Activated naive CD4-positive, alpha-beta T cell treated with anti-CD3 and anti-CD28 coated beads, Interleukin-2, amount 10 ng/mL, durations not matched to agents 7 days and 5 days (primary cell): ENCODE measurements around the gene TAP1.

Source experiments
- CTCF ChIA-PET: fragments of 350-600 bp; sonication (Branson Sonifier 250); formaldehyde crosslinking; loops from one replicate; lab custom pipeline; 2021; ENCODE audit warnings: antibody characterized with exemption; lab: Charles Lee
- DNase-seq: peaks from one replicate; pipeline ENCODE4 v3.0.0-alpha.2; 2020
- H3K27ac Mint-ChIP-seq: one replicate; pipeline ENCODE4 v1.8.0; 2021; ENCODE audit warnings: mild to moderate bottlenecking, moderate library complexity, mixed read lengths
- H3K27me3 Mint-ChIP-seq: one replicate; pipeline ENCODE4 v1.8.0; 2021; ENCODE audit warnings: mild to moderate bottlenecking, mixed read lengths
- H3K36me3 Mint-ChIP-seq: one replicate; pipeline ENCODE4 v1.8.0; 2021; ENCODE audit warnings: mixed read lengths
- H3K4me1 Mint-ChIP-seq: one replicate; pipeline ENCODE4 v1.8.0; 2021; ENCODE audit warnings: mixed read lengths
- H3K4me3 Mint-ChIP-seq: one replicate; pipeline ENCODE4 v1.8.0; 2021; ENCODE audit warnings: mild to moderate bottlenecking, moderate library complexity, mixed read lengths
- H3K9me3 Mint-ChIP-seq: one replicate; pipeline ENCODE4 v1.8.0; 2021; ENCODE audit warnings: mixed read lengths

TAP1 gene

DNA sequence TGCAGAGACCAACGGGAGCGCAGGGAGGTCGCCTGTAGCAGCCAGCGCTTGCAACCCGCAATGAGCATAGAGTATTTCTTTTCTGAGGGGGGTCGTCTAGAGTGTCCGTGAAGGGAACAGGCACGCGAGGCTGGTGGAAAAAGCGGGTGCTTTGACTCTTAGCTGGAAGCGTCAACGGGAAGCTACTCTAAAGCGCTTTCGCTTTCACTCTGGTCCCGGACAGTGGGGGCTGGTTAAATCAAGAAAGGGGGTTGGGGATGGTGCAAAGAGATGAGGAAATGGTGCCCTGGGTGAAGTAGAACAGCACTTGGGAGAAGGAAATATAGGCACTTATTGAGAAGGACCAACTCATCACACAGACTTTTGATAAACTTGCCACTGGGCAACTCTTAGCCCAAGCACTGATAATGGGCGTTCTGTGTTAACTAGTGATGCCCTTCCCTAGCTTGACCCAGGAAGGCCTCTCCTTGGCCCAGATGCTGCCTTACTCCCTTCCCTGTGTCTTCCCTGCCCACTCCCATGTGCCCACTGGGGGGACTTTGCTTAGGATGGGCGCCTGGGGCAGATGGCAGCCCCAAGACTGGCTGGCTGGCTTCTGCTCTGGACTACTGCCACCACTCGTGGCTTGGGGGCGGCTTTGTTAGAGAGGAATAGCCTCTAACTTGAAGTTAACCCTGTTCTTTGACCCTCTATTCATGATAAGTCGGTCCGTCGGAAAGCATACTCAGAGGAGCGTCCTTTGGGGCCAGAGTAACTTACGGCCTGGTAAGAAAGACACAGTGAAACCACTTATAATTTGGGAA lies 1.1 kb upstream of the TAP1 start:
- peaks cover 82% of the 10 kb centered on the region for H3K36me3 Mint-ChIP-seq
- no peaks in the 10 kb centered on the region for H3K27me3 Mint-ChIP-seq
- H3K4me1 Mint-ChIP-seq: peaks cover 65% of the 10 kb centered on the region
- peak; percentile 81 for DNase-seq
- H3K4me3 Mint-ChIP-seq: peak overlapping the region; percentile 96
- CTCF ChIA-PET: interaction anchor here (0.6 to 8.0 kb wide), 12 partner anchors 10 to 130 kb away, joined by 3 to 158 read pairs (median 5); partner anchors contain the start of genes HLA-DMA, PSMB8 and TAP2
- peak overlapping the region; percentile 99 for H3K27ac Mint-ChIP-seq
- no peaks in the 10 kb centered on the region for H3K9me3 Mint-ChIP-seq

DNA sequence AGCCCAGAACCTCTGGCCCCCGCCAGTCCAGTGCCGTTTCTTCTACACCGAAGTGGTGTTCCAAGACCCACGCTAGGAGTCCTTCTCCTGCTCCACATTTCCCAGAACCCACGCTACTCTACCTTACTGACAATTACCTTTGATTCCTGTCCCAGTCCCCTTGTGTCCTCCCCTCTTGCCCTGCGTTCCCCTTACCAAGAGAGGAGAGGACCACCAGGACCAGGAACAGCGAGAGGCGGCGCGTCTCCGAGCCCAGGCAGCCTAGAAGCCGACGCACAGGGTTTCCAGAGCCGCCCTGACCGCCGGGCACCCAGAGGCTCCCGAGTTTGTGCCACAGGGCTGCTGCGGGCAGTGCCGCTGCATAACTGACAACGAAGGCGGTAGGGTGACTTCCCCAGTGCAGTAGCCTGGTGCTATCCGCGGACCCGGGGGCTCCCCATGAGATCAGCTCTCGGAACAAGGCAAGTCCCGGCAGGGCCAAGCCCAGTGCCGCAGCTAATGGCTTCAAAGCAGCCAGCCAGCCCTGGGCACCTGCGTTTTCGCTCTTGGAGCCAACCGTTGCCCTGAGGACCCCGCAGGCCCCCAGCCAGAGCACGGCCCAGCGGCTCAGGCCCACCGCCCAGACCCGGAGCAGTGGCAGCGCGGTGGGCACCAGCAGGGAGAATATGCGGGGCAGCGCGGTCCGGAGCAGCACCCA lies 512 bp downstream of the TAP1 start:
- Mint-ChIP-seq H3K4me1 (peaks cover 64% of the 10 kb centered on the region), H3K4me3 (peak overlapping the region; percentile 96), H3K27ac (peak overlapping the region; percentile 99), H3K27me3 (no peaks in the 10 kb centered on the region), H3K36me3 (peaks cover 80% of the 10 kb centered on the region), H3K9me3 (no peaks in the 10 kb centered on the region)
- CTCF ChIA-PET: interaction anchor here (1.4 to 8.0 kb wide), 6 partner anchors 8 to 120 kb away, joined by 3 to 158 read pairs (median 35); partner anchors contain the start of genes PSMB8 and TAP2
- DNase-seq: peak; percentile 64

DNA sequence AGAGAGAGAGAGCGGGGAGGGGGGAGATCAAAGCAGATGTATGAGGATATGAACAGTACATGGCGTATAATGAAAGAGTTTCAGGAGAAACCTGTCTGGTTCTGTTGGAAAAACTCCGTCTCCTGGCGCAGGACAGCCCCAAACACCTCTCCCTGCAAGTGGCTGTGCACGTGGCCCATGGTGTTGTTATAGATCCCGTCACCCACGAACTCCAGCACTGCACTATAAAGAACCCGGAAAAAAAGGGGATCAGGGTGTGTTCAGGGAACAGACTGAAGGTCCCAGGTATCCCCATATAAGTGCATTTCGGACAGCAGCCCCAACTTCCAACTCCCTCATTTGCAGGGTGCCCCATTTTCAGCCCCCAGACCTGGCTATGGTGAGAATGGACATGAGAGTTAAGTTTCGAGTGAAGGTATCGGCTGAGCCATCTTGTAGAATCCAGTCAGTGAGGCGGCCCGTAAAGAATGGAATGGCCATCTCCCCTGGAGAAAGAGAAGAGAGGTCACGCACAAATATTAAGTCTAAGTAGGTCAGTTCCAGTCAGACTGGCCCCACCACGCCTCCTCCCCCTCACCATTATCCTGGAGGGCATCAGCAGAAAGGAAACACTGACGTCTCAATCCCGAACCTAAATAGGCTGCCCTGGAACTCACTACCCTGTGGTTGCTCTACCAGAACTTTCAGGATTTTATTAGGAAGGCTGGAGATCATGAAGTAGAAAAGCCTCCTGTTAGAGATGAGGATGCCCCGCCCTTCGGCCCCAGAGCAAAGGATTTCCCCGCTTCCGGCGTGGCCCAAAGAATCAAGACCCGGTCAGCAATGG lies 1.3 kb downstream of the TAP1 start:
- H3K36me3 Mint-ChIP-seq: peaks cover 80% of the 10 kb centered on the region
- no peaks in the 10 kb centered on the region for H3K9me3 Mint-ChIP-seq
- DNase-seq: peak; percentile 60
- peaks cover 64% of the 10 kb centered on the region for H3K4me1 Mint-ChIP-seq
- H3K27me3 Mint-ChIP-seq: no peaks in the 10 kb centered on the region
- CTCF ChIA-PET: interaction anchor here (1.3 to 8.0 kb wide), 4 partner anchors 7 to 21 kb away, joined by 3 to 158 read pairs (median 26); partner anchors contain the start of genes PSMB8 and TAP2
- H3K4me3 Mint-ChIP-seq: peak overlapping the region; percentile 96
- H3K27ac Mint-ChIP-seq: peak overlapping the region; percentile 99

DNA sequence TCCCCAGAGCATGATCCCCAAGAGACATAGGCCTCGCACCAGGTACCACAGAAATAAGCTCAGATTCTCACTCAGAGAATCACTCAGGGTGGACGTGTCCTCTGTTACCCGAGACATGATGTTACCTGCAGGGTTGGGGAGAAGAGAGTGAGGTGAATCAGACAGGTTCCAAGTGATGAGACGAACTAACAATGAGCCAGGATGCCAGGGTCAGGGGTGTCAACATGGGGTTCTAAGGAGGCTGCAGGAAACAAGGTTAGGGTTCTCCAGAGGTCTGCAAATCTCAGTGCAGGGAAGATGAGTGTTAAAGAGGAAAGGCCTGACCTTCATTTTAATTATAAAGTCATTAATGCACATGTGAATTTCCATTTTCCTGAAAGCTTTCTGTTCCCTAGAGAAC lies 2.5 kb downstream of the TAP1 start:
- H3K4me1 Mint-ChIP-seq: peaks cover 65% of the 10 kb centered on the region
- H3K9me3 Mint-ChIP-seq: no peaks in the 10 kb centered on the region
- H3K4me3 Mint-ChIP-seq: peak overlapping the region; percentile 96
- H3K27me3 Mint-ChIP-seq: no peaks in the 10 kb centered on the region
- peak overlapping the region; percentile 99 for H3K27ac Mint-ChIP-seq
- DNase-seq: no peak
- CTCF ChIA-PET: interaction anchor here (1.3 to 2.6 kb wide), 2 partner anchors 12 to 17 kb away, joined by 6 to 17 read pairs; partner anchors contain the start of gene TAP2
- H3K36me3 Mint-ChIP-seq: peaks cover 84% of the 10 kb centered on the region

DNA sequence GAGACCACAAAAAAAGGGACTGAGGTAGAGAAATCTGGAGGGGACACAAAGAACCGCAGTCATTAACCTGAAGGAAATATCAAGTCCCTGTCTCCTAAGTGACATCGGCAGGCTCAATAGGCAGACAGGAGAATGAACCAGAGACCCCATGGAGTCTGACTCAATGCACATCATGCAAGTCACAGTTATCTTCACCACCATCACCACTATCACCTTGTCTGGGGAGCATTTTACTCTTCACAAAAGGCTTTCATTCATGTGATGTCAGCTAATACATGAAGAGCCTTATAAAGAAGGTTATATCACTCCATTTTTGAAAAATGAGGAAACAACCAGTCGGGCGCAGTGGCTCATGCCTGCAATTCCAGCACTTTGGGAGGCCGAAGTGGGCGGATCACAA lies 4.4 kb downstream of the TAP1 start:
- Mint-ChIP-seq H3K27ac (peak overlapping the region; percentile 77), H3K4me1 (peaks cover 67% of the 10 kb centered on the region), H3K9me3 (no peaks in the 10 kb centered on the region), H3K4me3 (peak overlapping the region; percentile 98), H3K27me3 (no peaks in the 10 kb centered on the region), H3K36me3 (peaks cover 83% of the 10 kb centered on the region)
- DNase-seq: no peak
- CTCF ChIA-PET: interaction anchor here (1.4 to 2.6 kb wide), 2 partner anchors 10 to 19 kb away, joined by 6 to 17 read pairs; partner anchors contain the start of gene TAP2

DNA sequence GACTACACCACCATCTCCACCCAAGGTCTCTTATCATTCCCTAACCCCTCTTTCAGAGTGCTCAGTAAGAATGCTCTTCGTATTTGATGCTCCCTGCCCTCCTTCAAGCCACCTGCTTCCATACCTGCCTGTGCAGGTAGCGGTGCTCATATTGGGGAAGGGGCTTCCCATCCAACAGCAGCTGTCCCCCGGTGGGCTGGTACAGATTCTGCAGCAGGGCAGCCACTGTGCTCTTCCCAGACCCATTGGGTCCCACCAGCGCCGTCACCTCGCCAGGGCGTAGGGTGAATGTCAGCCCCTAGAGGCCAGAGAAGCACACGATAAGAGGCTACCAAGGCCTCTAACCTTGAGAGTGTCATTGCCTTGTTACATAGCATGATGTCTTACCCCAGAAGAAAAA lies 5.7 kb downstream of the TAP1 start:
- no peak for DNase-seq
- Mint-ChIP-seq H3K27ac (peak overlapping the region; percentile 77), H3K4me1 (peaks cover 71% of the 10 kb centered on the region), H3K36me3 (peaks cover 89% of the 10 kb centered on the region), H3K27me3 (no peaks in the 10 kb centered on the region), H3K4me3 (peak overlapping the region; percentile 98), H3K9me3 (no peaks in the 10 kb centered on the region)
- CTCF ChIA-PET: interaction anchor here (0.6 kb wide), 1 partner anchor 20 kb away, joined by 3 read pairs; no protein-coding TSS in a partner anchor

DNA sequence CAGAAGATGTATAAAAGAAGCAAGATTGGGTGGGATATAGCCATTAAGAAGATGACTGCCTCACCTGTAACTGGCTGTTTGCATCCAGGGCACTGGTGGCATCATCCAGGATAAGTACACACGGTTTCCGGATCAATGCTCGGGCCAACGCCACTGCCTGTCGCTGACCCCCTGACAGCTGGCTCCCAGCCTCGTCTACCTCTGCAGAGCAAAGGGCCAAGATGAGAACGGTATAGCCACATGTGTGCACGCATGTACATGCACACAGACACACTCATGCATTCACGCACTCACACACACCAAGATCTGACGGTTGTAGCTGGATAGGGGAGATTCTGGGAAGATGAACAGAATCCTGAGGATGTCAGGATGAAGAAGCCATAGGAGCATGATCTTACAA lies 6.5 kb downstream of the TAP1 start:
- peaks cover 89% of the 10 kb centered on the region for H3K36me3 Mint-ChIP-seq
- peak overlapping the region; percentile 71 for H3K27ac Mint-ChIP-seq
- no peaks in the 10 kb centered on the region for H3K9me3 Mint-ChIP-seq
- no peaks in the 10 kb centered on the region for H3K27me3 Mint-ChIP-seq
- H3K4me3 Mint-ChIP-seq: peak overlapping the region; percentile 98
- no peak for DNase-seq
- H3K4me1 Mint-ChIP-seq: peaks cover 77% of the 10 kb centered on the region
- CTCF ChIA-PET: no interaction called here

DNA sequence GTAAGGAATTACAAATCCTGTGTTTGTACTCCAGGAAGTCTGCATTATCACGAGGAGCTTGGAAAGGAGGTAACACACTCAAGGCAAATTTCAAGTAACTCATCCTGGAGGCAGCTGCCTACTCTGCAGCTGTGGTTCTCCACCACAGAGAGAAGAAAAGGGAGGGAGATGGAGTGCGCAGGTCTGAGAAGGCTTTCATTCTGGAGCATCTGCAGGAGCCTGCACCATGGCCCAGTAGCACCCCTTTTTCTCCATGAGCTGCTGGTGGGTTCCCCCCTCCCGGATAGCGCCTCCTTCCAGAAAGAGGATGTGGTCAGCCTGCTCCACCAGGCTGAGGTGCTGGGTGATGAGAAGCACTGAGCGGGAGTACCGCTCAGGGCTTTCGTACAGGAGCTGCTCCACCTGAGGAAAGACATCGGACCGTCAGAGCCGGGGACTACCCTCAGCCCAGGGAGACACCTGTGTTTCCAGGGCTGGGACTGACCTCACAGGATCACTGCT lies 8.1 kb downstream of the TAP1 start:
- Mint-ChIP-seq H3K9me3 (no peaks in the 10 kb centered on the region), H3K36me3 (peaks cover 89% of the 10 kb centered on the region), H3K4me3 (peak overlapping the region; percentile 98), H3K27ac (peak overlapping the region; percentile 100), H3K4me1 (peaks cover 78% of the 10 kb centered on the region), H3K27me3 (no peaks in the 10 kb centered on the region)
- CTCF ChIA-PET: interaction anchor here (0.8 to 3.1 kb wide), 7 partner anchors 9 to 139 kb away, joined by 3 to 46 read pairs (median 4); partner anchors contain the start of genes HLA-DMA, PSMB9 and TAP1
- DNase-seq: peak; percentile 69

DNA sequence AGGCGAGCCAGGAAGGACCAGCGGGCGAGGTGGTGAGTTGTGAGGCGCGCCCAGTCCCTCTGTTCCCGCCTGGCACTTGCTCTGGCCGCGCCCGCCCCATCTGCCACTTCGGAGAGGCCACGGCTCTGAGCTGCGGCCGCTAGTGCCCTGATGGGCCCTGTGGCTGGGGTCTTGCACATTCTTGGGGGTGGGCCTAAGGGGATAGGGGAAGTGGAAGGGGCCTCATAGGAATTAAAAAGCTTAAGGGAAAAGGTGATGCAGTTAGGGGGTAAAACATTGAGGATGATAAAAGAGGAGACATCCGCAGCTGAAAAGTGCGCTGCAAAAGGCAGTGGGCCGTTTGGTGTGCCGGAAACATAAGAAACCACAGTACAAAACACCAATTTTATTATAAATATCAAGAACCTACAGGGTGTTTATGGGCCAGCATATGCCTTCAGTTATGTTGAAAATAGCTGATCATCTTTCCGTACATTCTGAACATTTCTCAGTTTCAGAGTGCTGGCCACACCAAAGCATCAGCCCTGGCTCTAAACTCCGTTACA lies 8.6 kb downstream of the TAP1 start:
- H3K36me3 Mint-ChIP-seq: peaks cover 89% of the 10 kb centered on the region
- CTCF ChIA-PET: interaction anchor here (0.8 to 3.1 kb wide), 7 partner anchors 10 to 140 kb away, joined by 3 to 46 read pairs (median 4); partner anchors contain the start of genes HLA-DMA, PSMB9 and TAP1
- peak overlapping the region; percentile 98 for H3K4me3 Mint-ChIP-seq
- DNase-seq: no peak
- H3K27ac Mint-ChIP-seq: peak overlapping the region; percentile 100
- no peaks in the 10 kb centered on the region for H3K27me3 Mint-ChIP-seq
- H3K4me1 Mint-ChIP-seq: peaks cover 78% of the 10 kb centered on the region
- H3K9me3 Mint-ChIP-seq: no peaks in the 10 kb centered on the region

DNA sequence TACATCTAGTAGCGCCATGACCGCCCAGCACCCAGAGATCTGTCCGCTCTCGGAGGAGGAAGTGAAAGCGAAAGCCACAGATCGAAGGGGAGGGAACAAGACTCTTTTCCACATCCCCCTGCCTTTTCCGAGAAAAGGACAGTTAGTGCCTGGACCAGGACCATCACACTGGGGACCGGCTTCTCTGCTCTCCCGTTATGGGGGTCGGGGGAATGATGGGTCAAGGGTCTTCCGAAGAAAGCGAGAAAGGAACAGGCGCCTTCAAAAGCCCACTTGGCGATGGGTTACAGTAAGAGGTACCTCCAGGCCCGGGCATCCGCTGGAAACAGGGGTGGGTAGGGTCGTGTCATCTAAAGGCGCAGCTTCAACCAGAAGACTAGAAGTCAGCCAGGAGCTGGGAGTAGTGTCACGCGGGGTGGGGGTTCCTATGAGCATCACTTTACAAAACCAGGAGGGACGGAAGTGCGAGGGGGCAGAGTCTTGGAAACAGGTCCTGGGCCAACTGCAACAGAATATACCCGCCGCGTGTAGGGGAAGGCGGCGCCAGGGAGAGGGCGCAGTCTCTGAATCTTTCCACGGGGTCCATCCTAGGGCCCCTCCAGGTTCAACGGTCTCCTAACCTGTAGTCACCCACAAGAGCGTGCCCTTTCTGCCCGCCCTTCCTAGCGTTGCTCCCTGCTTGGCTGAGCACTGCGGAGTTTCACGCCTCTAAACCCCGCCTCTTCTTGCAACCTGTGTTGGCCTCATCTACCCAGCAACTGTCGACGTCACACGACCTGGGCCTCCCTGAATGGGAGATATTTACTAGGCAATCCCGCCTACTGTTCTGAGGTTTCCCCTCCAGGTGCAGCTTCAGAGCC lies 9.3 kb downstream of the TAP1 start, which contains the start of gene PSMB8:
TSS of gene PSMB8 (minus strand) at position 69 of the 860 bp plus-strand sequence. CDS start at position 18, 51 bp downstream.
- H3K4me3 Mint-ChIP-seq: peak within 1 kb of the TSS; percentile 98
- H3K27ac Mint-ChIP-seq: peak within 1 kb of the TSS; percentile 100
- CTCF ChIA-PET: interaction anchor here (2.9 to 3.1 kb wide), 2 partner anchors 10 to 24 kb away, joined by 20 to 46 read pairs; partner anchors contain the start of genes PSMB9 and TAP1
- no peaks in the 10 kb centered on the region for H3K27me3 Mint-ChIP-seq
- H3K36me3 Mint-ChIP-seq: peaks cover 85% of the 10 kb centered on the region
- peaks cover 80% of the 10 kb centered on the region for H3K4me1 Mint-ChIP-seq
- no peaks in the 10 kb centered on the region for H3K9me3 Mint-ChIP-seq
- DNase-seq: peak; percentile 99

DNA sequence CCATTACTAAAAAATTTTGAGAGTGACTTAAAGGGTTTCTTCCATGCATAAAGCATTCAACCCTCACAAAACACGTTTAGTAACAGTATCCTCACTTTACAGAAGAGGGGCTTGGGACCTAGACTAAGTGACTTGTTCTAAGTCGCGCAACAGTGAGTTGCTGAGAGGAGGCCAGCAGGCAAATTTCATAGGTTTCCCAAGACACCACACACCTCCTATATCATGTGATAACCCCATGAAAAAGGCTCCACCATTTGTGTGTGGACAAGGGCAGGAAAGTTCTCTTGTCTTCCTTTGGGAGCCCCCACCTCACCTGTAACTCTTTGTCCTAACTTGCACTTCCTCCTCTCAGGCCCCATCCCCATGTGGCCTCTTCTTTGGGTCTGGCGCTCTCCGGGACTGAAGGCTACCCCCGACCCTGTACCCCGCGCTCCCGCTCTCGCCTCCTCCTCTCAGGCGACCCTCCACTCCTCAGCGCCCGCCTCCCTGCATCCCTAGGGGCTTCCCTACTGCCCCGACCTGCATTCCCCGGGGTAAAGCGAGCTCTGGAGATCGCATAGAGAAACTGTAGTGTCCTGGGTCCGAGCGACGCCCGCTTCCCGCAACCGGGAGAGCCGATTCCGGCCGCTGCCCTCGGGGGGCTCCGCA lies 10.0 kb downstream of the TAP1 start:
- peaks cover 77% of the 10 kb centered on the region for H3K4me1 Mint-ChIP-seq
- no peaks in the 10 kb centered on the region for H3K27me3 Mint-ChIP-seq
- H3K27ac Mint-ChIP-seq: peak overlapping the region; percentile 100
- H3K4me3 Mint-ChIP-seq: peak overlapping the region; percentile 98
- H3K36me3 Mint-ChIP-seq: peaks cover 78% of the 10 kb centered on the region
- CTCF ChIA-PET: interaction anchor here (2.9 to 6.7 kb wide), 3 partner anchors 11 to 25 kb away, joined by 20 to 158 read pairs (median 46); partner anchors contain the start of genes PSMB9 and TAP1
- no peaks in the 10 kb centered on the region for H3K9me3 Mint-ChIP-seq
- DNase-seq: no peak
